GM13977 (cell line): ENCODE results near the gene HRG.
"Not testable (repeated sequence)": the region's sequence is repeated elsewhere in the genome, so short reads cannot be mapped to it uniquely, and the experiment has no call there.

ENCODE experiments used
- DNase-seq: peaks from one replicate; pipeline ENCODE4 v3.0.0; 2012; ENCODE audit warnings: low spot score
- in situ Hi-C: fragments of 300-500 bp; cut with MboI; formaldehyde crosslinking; loops from one replicate; pipeline ENCODE4 v1.12.0; 2022; ENCODE audit warnings: low sequenced_read_pairs, low pct_unique_long_range_greater_than_20kb, mixed read lengths, inconsistent platforms; ENCODE audit not compliant: unreplicated experiment
- TF ChIP-seq, protein P1 (sequence below): IDR thresholded peaks from 2 replicates; pipeline ENCODE4 v1.5.1; 2012; ENCODE audit warnings: mild to moderate bottlenecking, control low read depth; ENCODE audit not compliant: insufficient read depth; ENCODE audit errors: extremely low read depth, missing control alignments

HRG gene

DNA sequence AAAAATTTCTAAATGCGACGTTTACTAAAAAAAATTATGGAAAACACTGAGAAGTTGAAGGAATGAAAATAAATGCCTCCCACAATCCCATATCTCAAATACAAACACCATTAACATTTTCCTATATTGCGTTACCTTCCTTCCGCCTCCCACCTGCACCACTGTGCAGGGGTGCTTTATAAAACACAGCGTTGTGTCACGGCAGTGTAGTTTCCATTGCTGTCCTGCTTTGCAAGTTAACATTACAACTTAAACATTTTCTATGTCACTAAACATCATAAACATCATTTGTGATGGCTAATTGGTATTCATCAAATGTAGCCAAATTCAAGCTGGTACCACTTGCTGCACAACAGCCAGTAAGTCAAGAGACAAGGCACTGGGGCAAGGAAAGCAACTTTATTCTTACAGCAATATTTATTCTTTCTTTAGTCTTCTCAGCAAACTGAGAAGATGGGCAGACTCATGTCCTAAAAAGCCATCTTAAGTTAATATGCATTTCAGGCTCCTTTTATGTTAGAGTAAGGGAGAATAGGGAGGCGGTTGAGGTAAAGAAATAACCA lies 37.9 kb upstream of the HRG start:
- DNase-seq: no peak
- TF ChIP-seq, protein P1, sequence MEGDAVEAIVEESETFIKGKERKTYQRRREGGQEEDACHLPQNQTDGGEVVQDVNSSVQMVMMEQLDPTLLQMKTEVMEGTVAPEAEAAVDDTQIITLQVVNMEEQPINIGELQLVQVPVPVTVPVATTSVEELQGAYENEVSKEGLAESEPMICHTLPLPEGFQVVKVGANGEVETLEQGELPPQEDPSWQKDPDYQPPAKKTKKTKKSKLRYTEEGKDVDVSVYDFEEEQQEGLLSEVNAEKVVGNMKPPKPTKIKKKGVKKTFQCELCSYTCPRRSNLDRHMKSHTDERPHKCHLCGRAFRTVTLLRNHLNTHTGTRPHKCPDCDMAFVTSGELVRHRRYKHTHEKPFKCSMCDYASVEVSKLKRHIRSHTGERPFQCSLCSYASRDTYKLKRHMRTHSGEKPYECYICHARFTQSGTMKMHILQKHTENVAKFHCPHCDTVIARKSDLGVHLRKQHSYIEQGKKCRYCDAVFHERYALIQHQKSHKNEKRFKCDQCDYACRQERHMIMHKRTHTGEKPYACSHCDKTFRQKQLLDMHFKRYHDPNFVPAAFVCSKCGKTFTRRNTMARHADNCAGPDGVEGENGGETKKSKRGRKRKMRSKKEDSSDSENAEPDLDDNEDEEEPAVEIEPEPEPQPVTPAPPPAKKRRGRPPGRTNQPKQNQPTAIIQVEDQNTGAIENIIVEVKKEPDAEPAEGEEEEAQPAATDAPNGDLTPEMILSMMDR: no peak
- in situ Hi-C loops: no loop called here

DNA sequence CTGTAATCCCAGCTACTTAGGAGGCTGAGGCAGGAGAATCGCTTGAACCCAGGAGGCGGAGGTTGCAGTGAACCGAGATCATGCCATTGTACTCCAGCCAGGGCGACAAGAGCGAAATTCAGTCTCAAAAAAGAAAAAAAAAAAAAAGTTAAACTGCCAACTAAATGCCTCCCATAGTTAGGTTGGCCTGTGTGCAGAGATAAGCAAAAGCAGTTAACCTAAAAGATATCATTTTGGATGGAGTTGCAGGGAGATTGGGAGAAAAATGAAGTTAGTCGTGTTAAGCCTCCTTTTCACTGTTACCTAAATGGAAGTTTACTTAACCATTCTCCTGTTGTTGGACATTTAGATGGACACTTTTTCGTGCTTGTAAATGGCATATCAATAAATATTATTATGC lies 37.1 kb upstream of the HRG start:
- no peak for DNase-seq
- TF ChIP-seq, protein P1: no peak
- in situ Hi-C loops: no loop called here

DNA sequence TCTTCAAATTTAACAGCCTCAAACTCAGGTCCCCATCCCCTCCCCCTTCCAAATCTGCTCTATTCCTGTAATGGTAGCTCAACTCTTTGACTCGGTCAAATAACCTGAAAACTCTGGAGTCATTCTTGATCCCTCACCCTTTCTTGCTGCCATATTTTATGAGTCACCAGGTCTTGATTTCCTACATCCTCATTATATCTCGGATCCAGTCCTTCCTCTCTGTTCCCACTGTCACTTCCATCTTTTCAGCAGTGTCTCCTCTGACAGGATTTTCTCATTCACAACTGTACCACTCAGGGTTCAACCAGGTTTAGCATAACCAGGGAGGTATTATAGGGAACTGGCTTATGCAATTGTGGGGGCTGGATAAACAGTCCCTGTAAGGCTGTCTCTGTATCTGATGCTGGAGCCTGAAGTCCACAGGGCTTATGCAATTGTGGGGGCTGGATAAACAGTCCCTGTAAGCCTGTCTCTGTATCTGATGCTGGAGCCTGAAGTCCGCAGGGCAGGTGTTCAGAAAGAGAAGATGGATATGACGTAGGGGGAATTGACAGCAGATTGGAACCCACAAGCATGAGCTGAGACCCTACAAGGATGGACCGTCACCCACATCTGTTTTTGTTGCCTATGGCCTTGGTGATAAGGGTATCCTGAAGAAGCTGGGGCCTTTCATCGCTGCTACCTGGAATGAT lies 34.7 kb upstream of the HRG start:
- TF ChIP-seq, protein P1: no peak
- no peak for DNase-seq
- in situ Hi-C loops: no loop called here

DNA sequence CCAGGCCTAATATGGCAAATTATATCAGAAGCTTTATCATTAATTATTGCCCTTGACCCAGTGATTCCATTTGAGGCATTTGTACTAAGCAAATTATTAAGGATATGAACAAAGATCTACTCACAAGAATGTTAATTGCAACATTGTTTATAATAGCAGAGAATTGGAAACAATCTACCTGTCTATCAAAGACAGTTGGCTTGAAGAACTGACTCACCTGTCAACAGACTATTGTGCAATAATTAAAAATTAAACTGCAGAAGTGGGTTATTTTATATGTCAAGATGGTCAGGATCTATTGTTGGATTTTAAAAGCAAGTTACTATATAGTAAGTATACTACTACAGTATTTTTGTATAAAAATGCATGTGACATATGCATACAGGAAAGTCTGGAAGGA lies 32.3 kb upstream of the HRG start:
- in situ Hi-C loops: no loop called here
- no peak for DNase-seq
- TF ChIP-seq, protein P1: no peak

DNA sequence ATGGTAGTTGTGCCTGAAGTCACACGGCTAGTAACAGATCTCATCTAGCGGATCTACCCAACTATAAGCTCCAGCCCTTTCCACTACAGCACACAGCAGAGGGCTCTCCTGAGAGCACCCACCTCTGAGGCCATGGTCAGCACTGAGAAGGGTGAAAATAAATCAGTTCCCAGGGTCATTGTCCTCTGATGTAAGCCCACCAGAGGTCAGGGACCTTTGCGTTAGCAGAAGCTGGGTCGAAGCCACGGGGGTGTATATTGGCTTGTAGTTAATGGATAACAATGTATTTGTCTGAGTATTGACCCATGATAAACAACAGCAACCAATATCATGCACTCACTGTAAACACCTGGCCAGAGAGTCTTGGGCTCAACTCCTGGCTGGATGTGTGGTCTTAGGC lies 31.6 kb upstream of the HRG start:
- DNase-seq, in situ Hi-C loops: not testable (repeated sequence)

DNA sequence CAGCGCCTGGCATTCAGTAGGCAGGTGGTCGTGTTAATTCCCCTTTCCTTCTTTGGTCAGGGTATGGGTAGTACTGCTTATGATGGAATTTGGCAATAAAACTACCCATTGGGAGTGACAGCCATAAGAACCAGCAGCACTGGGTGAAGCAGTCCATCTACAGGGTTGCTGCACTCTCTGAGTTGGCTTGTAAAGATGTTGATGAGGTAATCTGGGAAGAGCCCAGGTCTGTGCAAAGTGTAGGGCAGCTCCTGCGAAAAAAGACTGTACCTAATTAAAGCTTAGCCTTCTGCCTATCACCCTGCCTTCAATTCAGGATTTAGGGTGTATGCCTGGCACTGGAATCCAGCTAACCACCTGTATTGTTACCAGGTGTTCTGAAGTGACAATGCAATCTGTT lies 30.3 kb upstream of the HRG start:
- in situ Hi-C loops: no loop called here
- TF ChIP-seq, protein P1: no peak
- no peak for DNase-seq

DNA sequence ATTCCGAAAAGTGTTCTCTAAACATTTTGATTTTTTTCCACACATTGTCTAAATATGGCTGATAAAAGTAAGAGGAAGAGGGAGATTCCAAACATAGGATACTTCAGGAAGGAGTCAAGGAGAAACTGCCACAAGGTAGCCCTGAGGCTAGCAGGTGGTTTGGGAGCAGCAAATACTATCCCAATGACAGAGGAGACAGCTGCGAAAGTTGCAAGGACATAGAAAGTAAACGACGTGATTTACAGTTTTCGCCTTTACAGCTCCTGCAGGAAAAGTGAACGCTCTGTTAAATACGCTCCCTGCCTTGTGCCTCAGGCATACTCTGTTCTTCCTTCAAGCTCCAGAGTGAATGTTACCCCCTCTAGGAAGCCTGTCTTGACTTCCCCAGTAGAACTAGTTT lies 29.3 kb upstream of the HRG start:
- in situ Hi-C loops: no loop called here
- TF ChIP-seq, protein P1: no peak
- no peak for DNase-seq
